Amniotic epithelial cell (primary cell): ENCODE results near the gene ZNF91.
"Not testable (repeated sequence)": the region's sequence is repeated elsewhere in the genome, so short reads cannot be mapped to it uniquely, and the experiment has no call there.

Source experiments
- DNase-seq: peaks from one replicate; pipeline ENCODE4 v3.0.0-alpha.2; 2010; ENCODE audit warnings: low read depth

Gene ZNF91

GRCh38 chr19:23318941-23319340 lies 76.3 kb downstream of the ZNF91 start:
- DNase-seq = not testable (repeated sequence)

- DNase-seq = no peak
These were observed 77.1 kb downstream of the ZNF91 start for GRCh38 chr19:23318143-23318542.

GRCh38 chr19:23315286-23315685 lies 80.0 kb downstream of the ZNF91 start:
- no peak for DNase-seq

GRCh38 chr19:23314505-23315251 lies 80.6 kb downstream of the ZNF91 start:
- no peak for DNase-seq

GRCh38 chr19:23313196-23313595 lies 82.1 kb downstream of the ZNF91 start:
- DNase-seq = no peak

- no peak for DNase-seq
These were observed 82.8 kb downstream of the ZNF91 start for GRCh38 chr19:23312515-23312914.

GRCh38 chr19:23311551-23311950 lies 83.7 kb downstream of the ZNF91 start:
- no peak for DNase-seq

GRCh38 chr19:23310729-23311211 lies 84.5 kb downstream of the ZNF91 start:
- DNase-seq = no peak

GRCh38 chr19:23309926-23310325 lies 85.3 kb downstream of the ZNF91 start:
- DNase-seq = no peak

GRCh38 chr19:23305555-23305954 lies 89.7 kb downstream of the ZNF91 start:
- DNase-seq = no peak

GRCh38 chr19:23304238-23304637 lies 91.0 kb downstream of the ZNF91 start:
- no peak for DNase-seq

GRCh38 chr19:23294141-23294540 lies 101.1 kb downstream of the ZNF91 start:
- DNase-seq = no peak

GRCh38 chr19:23289966-23290365 lies 105.3 kb downstream of the ZNF91 start:
- DNase-seq = not testable (repeated sequence)
